ENCODE measurements around the gene GOLGA6A. TPM values are rescaled to one million over a fixed set of nuclear protein-coding genes. Genes with fewer than 3 reads are reported as not detected.

The GOLGA6A gene
- total and polyA plus RNA-seq, 2 of the 13 experiments (the other 11 are each of a cell fraction or from before 2014, with no cell fraction given), result 0.04 to 0.22 TPM

GRCh38 chr15:74127255-74127953 is 45.1 kb upstream of the GOLGA6A start (continued):
- 0 out of 2 replicates have a peak, but pooled peaks have one; percentile 20 for TF ChIP-seq BHLHE40 (IDR thresholded peaks at IDR 0.05; ENCODE audit: low read length)
- TF ChIP-seq, protein P1, sequence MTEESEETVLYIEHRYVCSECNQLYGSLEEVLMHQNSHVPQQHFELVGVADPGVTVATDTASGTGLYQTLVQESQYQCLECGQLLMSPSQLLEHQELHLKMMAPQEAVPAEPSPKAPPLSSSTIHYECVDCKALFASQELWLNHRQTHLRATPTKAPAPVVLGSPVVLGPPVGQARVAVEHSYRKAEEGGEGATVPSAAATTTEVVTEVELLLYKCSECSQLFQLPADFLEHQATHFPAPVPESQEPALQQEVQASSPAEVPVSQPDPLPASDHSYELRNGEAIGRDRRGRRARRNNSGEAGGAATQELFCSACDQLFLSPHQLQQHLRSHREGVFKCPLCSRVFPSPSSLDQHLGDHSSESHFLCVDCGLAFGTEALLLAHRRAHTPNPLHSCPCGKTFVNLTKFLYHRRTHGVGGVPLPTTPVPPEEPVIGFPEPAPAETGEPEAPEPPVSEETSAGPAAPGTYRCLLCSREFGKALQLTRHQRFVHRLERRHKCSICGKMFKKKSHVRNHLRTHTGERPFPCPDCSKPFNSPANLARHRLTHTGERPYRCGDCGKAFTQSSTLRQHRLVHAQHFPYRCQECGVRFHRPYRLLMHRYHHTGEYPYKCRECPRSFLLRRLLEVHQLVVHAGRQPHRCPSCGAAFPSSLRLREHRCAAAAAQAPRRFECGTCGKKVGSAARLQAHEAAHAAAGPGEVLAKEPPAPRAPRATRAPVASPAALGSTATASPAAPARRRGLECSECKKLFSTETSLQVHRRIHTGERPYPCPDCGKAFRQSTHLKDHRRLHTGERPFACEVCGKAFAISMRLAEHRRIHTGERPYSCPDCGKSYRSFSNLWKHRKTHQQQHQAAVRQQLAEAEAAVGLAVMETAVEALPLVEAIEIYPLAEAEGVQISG (CRISPR knock-in tag; IDR thresholded peaks at IDR 0.05), result peak; percentile 28; the same call in 1 of the 2 replicates
- no peak for TF ChIP-seq ZNF777 (CRISPR knock-in tag; IDR thresholded peaks at IDR 0.05)
- TF ChIP-seq PAX8 (CRISPR knock-in tag; IDR thresholded peaks at IDR 0.05; ENCODE audit: borderline replicate concordance), result no peak
- TF ChIP-seq ZNF576 (CRISPR knock-in tag; IDR thresholded peaks at IDR 0.05), result no peak
- no peak for TF ChIP-seq TCF7L2 (IDR thresholded peaks at IDR 0.05; ENCODE audit: low read depth, low read length)
- no peak for TF ChIP-seq EP300 (IDR thresholded peaks at IDR 0.05; ENCODE audit: low read depth in 2 of 2, low read length in 2 of 2)
- TF ChIP-seq EP300 (CRISPR knock-in tag; IDR thresholded peaks at IDR 0.05; ENCODE audit: borderline replicate concordance), result no peak
- TF ChIP-seq RBM39 (IDR thresholded peaks at IDR 0.05; ENCODE audit: low read depth, low read length, poor library complexity, severe bottlenecking), result no peak
- no peak for TF ChIP-seq SP140L (CRISPR knock-in tag; IDR thresholded peaks at IDR 0.05; ENCODE audit: borderline replicate concordance)
- TF ChIP-seq KLF15 (CRISPR knock-in tag; IDR thresholded peaks at IDR 0.05; ENCODE audit: borderline replicate concordance), result no peak
- TF ChIP-seq FOXK1 (CRISPR knock-in tag; IDR thresholded peaks at IDR 0.05; ENCODE audit: borderline replicate concordance, low read depth), result no peak
- no peak for TF ChIP-seq ZNF101 (CRISPR knock-in tag; IDR thresholded peaks at IDR 0.05; ENCODE audit: borderline replicate concordance, low read depth)
- TF ChIP-seq TARDBP (CRISPR knock-in tag; IDR thresholded peaks at IDR 0.05), result no peak
- no peak for TF ChIP-seq MTA3 (CRISPR knock-in tag; IDR thresholded peaks at IDR 0.05)
- TF ChIP-seq, protein P2, sequence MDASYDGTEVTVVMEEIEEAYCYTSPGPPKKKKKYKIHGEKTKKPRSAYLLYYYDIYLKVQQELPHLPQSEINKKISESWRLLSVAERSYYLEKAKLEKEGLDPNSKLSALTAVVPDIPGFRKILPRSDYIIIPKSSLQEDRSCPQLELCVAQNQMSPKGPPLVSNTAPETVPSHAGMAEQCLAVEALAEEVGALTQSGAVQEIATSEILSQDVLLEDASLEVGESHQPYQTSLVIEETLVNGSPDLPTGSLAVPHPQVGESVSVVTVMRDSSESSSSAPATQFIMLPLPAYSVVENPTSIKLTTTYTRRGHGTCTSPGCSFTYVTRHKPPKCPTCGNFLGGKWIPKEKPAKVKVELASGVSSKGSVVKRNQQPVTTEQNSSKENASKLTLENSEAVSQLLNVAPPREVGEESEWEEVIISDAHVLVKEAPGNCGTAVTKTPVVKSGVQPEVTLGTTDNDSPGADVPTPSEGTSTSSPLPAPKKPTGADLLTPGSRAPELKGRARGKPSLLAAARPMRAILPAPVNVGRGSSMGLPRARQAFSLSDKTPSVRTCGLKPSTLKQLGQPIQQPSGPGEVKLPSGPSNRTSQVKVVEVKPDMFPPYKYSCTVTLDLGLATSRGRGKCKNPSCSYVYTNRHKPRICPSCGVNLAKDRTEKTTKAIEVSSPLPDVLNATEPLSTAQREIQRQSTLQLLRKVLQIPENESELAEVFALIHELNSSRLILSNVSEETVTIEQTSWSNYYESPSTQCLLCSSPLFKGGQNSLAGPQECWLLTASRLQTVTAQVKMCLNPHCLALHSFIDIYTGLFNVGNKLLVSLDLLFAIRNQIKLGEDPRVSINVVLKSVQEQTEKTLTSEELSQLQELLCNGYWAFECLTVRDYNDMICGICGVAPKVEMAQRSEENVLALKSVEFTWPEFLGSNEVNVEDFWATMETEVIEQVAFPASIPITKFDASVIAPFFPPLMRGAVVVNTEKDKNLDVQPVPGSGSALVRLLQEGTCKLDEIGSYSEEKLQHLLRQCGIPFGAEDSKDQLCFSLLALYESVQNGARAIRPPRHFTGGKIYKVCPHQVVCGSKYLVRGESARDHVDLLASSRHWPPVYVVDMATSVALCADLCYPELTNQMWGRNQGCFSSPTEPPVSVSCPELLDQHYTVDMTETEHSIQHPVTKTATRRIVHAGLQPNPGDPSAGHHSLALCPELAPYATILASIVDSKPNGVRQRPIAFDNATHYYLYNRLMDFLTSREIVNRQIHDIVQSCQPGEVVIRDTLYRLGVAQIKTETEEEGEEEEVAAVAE (CRISPR knock-in tag; IDR thresholded peaks at IDR 0.05; ENCODE audit: borderline replicate concordance), result no peak
- TF ChIP-seq ZNF558 (CRISPR knock-in tag; IDR thresholded peaks at IDR 0.05; ENCODE audit: borderline replicate concordance), result no peak
- TF ChIP-seq NFYB (CRISPR knock-in tag; IDR thresholded peaks at IDR 0.05), result no peak
- TF ChIP-seq GFI1 (CRISPR knock-in tag; IDR thresholded peaks at IDR 0.05; ENCODE audit: borderline replicate concordance), result no peak
- no peak for TF ChIP-seq NFE2L2 (IDR thresholded peaks at IDR 0.05; ENCODE audit: low read length)
- TF ChIP-seq, protein P3, sequence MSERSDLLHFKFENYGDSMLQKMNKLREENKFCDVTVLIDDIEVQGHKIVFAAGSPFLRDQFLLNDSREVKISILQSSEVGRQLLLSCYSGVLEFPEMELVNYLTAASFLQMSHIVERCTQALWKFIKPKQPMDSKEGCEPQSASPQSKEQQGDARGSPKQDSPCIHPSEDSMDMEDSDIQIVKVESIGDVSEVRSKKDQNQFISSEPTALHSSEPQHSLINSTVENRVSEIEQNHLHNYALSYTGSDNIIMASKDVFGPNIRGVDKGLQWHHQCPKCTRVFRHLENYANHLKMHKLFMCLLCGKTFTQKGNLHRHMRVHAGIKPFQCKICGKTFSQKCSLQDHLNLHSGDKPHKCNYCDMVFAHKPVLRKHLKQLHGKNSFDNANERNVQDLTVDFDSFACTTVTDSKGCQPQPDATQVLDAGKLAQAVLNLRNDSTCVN (CRISPR knock-in tag; IDR thresholded peaks at IDR 0.05; ENCODE audit: borderline replicate concordance), result 0 out of 2 replicates have a peak, but pooled peaks have one; percentile 66

All from HepG2 (cell line).